Measurements from ENCODE around the gene CMC1.
A peak's percentile ranks its signal among the peaks of the same experiment; 100 is the strongest.
"Not testable (repeated sequence)": the region's sequence is repeated elsewhere in the genome, so short reads cannot be mapped to it uniquely, and the experiment has no call there.

The CMC1 gene, protein sequence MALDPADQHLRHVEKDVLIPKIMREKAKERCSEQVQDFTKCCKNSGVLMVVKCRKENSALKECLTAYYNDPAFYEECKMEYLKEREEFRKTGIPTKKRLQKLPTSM

DNA sequence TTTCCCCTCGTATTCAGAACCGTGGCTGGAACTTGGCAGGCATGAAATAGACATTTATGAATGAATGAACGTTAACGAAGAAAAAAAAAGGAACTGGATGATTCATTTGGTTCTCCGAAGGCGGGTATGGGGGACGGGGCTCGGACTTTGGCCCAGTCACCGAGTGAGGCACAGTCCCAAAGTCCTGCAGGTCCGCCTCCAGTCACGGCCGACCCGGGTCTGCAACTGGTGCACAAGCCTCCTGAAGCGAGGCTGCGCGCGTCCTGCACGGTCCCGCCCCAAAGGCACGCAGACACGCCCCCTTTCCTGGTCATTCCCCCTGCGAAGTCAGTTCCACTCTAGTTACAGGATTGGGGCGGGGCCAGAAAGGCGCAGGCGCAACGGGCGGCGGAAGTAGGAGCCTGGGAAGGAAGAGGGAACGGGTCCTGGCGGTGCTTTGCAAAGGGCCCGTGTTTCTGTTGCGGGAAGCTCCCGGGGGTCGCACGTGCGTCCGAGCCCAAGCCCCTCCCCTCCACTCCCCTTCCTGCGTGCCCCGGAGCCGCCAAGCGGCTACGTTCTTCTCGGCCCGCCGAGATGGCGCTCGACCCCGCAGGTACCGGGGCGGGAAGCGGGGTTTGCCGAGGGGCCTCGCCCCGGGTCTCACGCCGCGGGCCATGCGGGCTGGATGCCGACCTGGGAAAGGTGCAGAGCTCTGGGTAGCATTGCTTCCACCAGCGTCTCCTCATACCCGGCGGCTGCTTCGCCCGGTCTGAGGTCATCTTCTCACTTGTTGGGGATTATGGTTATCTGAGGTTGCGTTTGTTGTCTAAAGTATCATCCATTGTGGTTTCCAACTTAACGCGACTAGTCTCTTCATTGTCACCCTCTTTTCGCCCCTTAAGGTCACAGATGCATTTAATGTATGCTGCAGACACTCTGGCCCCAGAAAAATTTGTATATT, at the start of gene CMC1:
CMC1 (plus strand) TSS at position 399 of the 940 bp plus-strand sequence; CDS start at position 574, 175 bp downstream.
- H3K4me3 ChIP-seq (ENCODE audit: low read depth, low read length): peak within 1 kb of the TSS; percentile 88
- no peak for TF ChIP-seq CTCF (IDR thresholded peaks at IDR 0.05; ENCODE audit: borderline replicate concordance, insufficient read depth, low read depth, low read length)

- no peak overlapping the region for H3K4me3 ChIP-seq (ENCODE audit: low read depth, low read length)
- TF ChIP-seq CTCF (IDR thresholded peaks at IDR 0.05; ENCODE audit: borderline replicate concordance, insufficient read depth, low read depth, low read length): no peak
These were observed 43.3 kb upstream of the CMC1 start for GRCh38 chr3:28198161-28198560.

DNA sequence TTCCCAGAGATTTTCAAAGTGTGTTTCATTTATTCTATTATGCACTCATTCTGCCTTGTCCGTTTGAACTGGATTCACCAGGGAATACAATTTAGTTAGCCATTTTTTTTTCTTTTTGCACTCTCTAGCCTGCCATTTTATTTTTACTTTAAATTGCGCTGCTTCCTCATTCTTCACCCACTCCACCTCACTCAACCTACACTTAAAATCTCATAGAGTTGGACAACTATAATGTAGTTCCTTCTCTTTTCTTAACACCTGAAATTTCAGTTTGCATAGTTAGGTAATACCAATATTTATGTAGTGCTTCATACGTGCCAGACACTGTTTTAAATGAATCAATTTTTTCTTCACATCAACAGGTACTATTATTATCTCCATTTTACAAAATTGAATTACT, 42.4 kb upstream of the CMC1 start:
- no peak for TF ChIP-seq CTCF (IDR thresholded peaks at IDR 0.05; ENCODE audit: borderline replicate concordance, insufficient read depth, low read depth, low read length)
- H3K4me3 ChIP-seq (ENCODE audit: low read depth, low read length): no peak overlapping the region

DNA sequence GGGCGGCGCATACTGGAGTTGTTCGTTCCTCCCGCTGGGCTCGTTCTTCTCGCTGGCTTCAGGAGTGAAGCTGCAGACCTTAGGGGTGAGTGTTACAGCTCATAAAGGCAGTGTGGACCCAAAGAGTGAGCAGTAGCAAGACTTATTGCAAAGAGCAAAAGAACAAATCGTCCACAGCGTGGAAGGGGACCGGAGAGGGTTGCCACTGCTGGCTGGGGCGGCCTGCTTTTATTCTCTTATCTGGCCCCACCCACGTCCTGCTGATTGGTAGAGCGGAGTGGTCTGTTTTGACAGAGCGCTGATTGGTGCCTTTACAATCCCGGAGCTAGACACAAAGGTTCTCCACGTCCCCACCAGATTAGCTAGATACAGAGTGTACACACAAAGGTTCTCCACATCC, 41.8 kb upstream of the CMC1 start:
- H3K4me3 ChIP-seq (ENCODE audit: low read depth, low read length): not testable (repeated sequence)

- H3K4me3 ChIP-seq (ENCODE audit: low read depth, low read length): not testable (repeated sequence)
These were observed 41.0 kb upstream of the CMC1 start for GRCh38 chr3:28200366-28200848.

GRCh38 chr3:28206479-28206878, 34.9 kb upstream of the CMC1 start:
- TF ChIP-seq CTCF (IDR thresholded peaks at IDR 0.05; ENCODE audit: borderline replicate concordance, insufficient read depth, low read depth, low read length): no peak
- H3K4me3 ChIP-seq (ENCODE audit: low read depth, low read length): no peak overlapping the region

- no peak overlapping the region for H3K4me3 ChIP-seq (ENCODE audit: low read depth, low read length)
These were observed 34.3 kb upstream of the CMC1 start for GRCh38 chr3:28207000-28207733.

More at GRCh38 chr3:28207000-28207733, 34.3 kb upstream of the CMC1 start:
- no peak for TF ChIP-seq CTCF (IDR thresholded peaks at IDR 0.05; ENCODE audit: borderline replicate concordance, insufficient read depth, low read depth, low read length)

All from GM12875 (cell line).